Vagina (tissue), 2 donors: ENCODE data around the gene C4orf46.

ENCODE experiments used
- POLR2A ChIP-seq, 2 donors: fragments of 450-650 bp; IDR thresholded peaks; one replicate each; pipeline ENCODE4 v1.6.1; 2017; ENCODE audit warnings: antibody characterized with exemption in 2 of 2, mild to moderate bottlenecking in 2 of 2, moderate library complexity in 2 of 2
- TF ChIP-seq, protein P1 (sequence below), 3 experiments: fragments of 450-650 bp in 2 of 3; fragments of 200-600 bp in 1 of 3; sonication (generic) in 1 of 3; IDR thresholded peaks; one replicate each; pipeline ENCODE4 v1.5.1; 2017 to 2019; ENCODE audit warnings: antibody characterized with exemption in 3 of 3, mild to moderate bottlenecking in 2 of 3, moderate library complexity in 2 of 3

DNA sequence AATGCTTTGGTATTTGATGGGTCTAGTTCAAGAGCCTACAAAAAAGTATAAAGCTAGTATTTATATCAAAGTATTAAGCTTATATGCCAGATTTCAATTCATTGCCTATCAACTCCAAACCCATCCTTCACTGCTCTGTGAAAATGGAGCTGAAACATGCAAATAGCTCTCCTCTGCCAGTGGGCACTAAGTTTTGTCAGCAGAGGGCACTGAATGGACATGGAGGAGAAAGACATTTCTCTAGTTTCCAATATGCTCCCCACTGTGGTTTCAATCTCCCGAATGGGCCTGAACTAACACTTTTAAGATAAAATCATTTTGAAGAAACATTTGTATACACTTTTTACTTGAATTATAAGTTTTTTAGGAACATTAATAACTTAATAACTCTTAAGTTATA, 39.1 kb upstream of the C4orf46 start:
- TF ChIP-seq, protein P1, sequence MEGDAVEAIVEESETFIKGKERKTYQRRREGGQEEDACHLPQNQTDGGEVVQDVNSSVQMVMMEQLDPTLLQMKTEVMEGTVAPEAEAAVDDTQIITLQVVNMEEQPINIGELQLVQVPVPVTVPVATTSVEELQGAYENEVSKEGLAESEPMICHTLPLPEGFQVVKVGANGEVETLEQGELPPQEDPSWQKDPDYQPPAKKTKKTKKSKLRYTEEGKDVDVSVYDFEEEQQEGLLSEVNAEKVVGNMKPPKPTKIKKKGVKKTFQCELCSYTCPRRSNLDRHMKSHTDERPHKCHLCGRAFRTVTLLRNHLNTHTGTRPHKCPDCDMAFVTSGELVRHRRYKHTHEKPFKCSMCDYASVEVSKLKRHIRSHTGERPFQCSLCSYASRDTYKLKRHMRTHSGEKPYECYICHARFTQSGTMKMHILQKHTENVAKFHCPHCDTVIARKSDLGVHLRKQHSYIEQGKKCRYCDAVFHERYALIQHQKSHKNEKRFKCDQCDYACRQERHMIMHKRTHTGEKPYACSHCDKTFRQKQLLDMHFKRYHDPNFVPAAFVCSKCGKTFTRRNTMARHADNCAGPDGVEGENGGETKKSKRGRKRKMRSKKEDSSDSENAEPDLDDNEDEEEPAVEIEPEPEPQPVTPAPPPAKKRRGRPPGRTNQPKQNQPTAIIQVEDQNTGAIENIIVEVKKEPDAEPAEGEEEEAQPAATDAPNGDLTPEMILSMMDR (IDR thresholded peaks at IDR 0.05), result no peak
- no peak for TF ChIP-seq POLR2A (IDR thresholded peaks at IDR 0.05)
